ENCODE data around the gene XKRX.
A peak's percentile ranks its signal among the peaks of the same experiment; 100 is the strongest.

XKRX gene

DNA sequence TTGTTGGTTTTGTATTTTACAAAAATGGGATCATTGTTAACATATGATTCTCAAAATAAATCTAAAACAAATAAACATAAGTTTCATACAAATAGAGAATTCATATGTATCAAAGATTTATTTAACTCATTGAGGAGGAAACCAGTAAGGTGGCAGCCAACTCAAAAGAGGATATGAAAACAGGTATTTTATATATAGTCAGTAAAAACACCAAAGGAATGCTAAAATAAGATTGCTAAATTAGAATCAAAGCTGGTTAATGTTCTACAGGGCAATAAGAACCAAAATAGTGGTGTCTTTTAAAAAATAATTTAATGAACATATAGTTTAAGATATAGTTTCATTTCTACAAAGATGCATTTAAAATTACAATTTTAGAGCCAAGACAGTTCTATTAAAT lies 23.1 kb downstream of the XKRX start:
- DNase-seq (ENCODE audit: extremely low read depth, low read depth), result no peak
- no peak overlapping the region for H3K4me3 ChIP-seq (replicated peaks; ENCODE audit: low read depth, low read length)
- TF ChIP-seq CTCF (IDR thresholded peaks at IDR 0.05; ENCODE audit: low read depth, low read length, missing control alignments), result no peak

DNA sequence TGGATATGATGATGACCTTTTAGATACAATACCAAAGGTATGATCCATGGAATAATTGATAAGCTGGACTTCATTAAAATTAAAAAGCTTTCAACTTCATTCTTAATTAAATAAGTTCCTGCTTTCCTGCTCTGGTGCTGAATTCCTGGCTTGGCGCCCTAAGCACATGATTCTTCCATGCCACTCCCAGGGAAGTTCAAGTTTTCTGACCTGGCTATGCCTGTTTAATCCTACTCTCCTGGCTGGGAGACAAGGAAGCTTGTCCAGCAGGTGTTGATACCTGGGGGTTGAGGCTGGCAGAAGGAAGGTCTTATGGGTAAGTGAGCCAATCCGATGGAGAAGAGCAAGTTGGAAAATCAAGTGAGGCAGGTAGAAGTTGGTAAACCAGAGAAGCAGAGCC lies 24.3 kb downstream of the XKRX start:
- no peak for DNase-seq (ENCODE audit: extremely low read depth, low read depth)
- no peak overlapping the region for H3K4me3 ChIP-seq (replicated peaks; ENCODE audit: low read depth, low read length)
- TF ChIP-seq CTCF (IDR thresholded peaks at IDR 0.05; ENCODE audit: low read depth, low read length, missing control alignments), result no peak

DNA sequence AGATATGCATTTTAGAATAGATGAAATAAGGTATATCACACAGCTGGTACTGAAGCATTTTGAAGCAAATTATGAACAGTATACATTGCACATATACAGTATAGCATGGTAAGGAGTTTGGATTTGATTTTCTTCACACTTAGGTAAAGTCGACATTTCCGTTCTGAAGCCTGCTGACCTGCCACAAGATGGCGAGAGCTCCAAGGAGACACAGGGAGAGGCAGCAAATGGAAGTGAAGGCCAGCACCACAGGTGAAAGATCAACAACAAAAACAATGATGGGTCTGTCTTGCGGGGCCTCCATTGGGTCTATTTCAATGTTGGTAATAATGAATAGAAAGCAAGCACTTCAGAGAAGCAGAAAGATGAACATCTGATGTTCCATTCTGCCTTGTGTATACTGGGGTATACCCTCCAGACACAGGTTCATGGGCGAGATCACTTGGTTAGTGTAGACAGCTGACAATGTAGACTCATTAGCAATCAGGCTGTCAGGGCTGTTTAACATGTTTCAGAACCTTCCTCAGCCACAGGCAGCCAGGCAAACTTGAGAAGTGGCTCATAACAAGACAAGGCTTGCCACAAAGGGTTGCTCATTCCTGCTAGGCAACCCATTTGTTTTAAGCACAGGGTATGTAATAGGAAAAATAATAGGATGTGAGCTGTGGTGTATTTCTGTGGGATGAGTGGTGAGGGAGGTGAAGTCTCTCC lies 33.2 kb downstream of the XKRX start:
- TF ChIP-seq CTCF (IDR thresholded peaks at IDR 0.05; ENCODE audit: low read depth, low read length, missing control alignments), result peak; percentile 48
- H3K4me3 ChIP-seq (replicated peaks; ENCODE audit: low read depth, low read length), result no peak overlapping the region
- DNase-seq (ENCODE audit: extremely low read depth, low read depth), result no peak

- no peak for TF ChIP-seq CTCF (IDR thresholded peaks at IDR 0.05; ENCODE audit: low read depth, low read length, missing control alignments)
- H3K4me3 ChIP-seq (replicated peaks; ENCODE audit: low read depth, low read length), result no peak overlapping the region
- no peak for DNase-seq (ENCODE audit: extremely low read depth, low read depth)
Measured at GRCh38 chrX:100883654-100884053, 45.1 kb downstream of the XKRX start.

DNA sequence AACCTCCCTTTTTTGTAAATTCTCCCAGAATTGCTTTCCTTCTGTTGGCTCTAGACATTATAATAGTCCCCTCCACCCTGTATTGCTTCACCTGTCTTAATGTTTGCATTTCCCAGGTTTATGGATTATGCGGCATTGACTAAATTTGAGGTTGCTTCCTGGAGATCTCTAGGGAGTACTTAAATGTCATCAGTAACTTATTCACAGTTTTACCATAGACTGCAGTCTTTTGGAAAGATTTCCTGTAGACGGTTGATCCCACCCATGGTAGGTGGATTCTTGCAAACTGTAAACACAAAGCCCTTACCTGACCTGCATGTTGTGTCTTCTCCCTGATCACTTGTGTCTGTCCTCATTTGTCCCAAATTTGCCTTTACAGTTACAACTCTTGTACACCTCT lies 48.3 kb downstream of the XKRX start:
- H3K4me3 ChIP-seq (replicated peaks; ENCODE audit: low read depth, low read length), result no peak overlapping the region
- TF ChIP-seq CTCF (IDR thresholded peaks at IDR 0.05; ENCODE audit: low read depth, low read length, missing control alignments), result no peak
- no peak for DNase-seq (ENCODE audit: extremely low read depth, low read depth)

GRCh38 chrX:100874325-100874724 lies 54.4 kb downstream of the XKRX start, which contains the start of gene NOX1:
Gene NOX1 (minus strand): TSS chrX:100874359. CDS start chrX:100874139, 220 bp downstream.
- TF ChIP-seq CTCF (IDR thresholded peaks at IDR 0.05; ENCODE audit: low read depth, low read length, missing control alignments), result no peak
- H3K4me3 ChIP-seq (replicated peaks; ENCODE audit: low read depth, low read length), result no peak within 1 kb of the TSS
- DNase-seq (ENCODE audit: extremely low read depth, low read depth), result no peak
